ENCODE data around the gene HCLS1.

HCLS1 gene

DNA sequence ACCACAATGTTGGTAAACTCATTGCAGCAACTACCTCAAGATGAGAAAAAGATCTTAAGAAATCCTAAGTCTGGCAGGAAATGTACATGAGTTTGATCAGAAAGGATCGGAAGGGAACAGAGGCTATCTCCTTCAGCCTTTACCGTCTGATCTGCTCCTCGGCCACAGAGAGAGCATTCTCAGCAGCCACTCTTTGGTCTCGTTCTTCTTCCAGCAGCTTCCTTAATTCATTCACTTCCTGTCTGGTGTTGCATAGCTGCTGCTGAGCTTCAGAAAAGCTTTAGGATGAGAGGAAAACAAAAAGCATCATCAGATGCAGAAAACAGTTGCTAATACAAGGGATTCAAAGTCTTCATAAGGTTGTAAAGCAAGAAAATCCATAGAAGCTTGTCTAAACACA is 6.6 kb upstream of the HCLS1 start:
- no peak overlapping the region for H3K27ac ChIP-seq
- TF ChIP-seq ZFX (IDR thresholded peaks at IDR 0.05), result no peak
- TF ChIP-seq, protein P1, sequence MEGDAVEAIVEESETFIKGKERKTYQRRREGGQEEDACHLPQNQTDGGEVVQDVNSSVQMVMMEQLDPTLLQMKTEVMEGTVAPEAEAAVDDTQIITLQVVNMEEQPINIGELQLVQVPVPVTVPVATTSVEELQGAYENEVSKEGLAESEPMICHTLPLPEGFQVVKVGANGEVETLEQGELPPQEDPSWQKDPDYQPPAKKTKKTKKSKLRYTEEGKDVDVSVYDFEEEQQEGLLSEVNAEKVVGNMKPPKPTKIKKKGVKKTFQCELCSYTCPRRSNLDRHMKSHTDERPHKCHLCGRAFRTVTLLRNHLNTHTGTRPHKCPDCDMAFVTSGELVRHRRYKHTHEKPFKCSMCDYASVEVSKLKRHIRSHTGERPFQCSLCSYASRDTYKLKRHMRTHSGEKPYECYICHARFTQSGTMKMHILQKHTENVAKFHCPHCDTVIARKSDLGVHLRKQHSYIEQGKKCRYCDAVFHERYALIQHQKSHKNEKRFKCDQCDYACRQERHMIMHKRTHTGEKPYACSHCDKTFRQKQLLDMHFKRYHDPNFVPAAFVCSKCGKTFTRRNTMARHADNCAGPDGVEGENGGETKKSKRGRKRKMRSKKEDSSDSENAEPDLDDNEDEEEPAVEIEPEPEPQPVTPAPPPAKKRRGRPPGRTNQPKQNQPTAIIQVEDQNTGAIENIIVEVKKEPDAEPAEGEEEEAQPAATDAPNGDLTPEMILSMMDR (conservative IDR thresholded peaks at IDR 0.05), result no peak

DNA sequence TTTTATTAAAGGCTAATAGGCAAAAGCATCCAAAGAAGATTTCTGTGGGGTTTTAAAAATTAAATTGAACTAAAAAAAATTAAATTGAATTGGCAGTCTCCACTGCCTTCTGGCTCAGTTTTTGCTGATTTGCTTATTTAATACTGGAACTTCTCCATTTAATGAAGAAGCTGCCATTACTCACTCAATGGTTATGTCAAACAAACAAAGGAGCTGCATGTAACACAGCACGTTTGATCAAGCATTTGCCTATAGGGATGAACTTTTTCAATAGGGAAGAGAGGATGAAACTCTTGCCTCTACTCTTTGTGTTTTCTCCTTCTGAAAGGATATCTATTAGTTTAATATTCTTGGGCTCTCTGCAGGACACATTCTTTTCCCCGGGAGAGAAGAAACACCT is 4.8 kb upstream of the HCLS1 start:
- H3K27ac ChIP-seq, result no peak overlapping the region
- TF ChIP-seq, protein P1 (conservative IDR thresholded peaks at IDR 0.05), result no peak
- no peak for TF ChIP-seq ZFX (IDR thresholded peaks at IDR 0.05)

DNA sequence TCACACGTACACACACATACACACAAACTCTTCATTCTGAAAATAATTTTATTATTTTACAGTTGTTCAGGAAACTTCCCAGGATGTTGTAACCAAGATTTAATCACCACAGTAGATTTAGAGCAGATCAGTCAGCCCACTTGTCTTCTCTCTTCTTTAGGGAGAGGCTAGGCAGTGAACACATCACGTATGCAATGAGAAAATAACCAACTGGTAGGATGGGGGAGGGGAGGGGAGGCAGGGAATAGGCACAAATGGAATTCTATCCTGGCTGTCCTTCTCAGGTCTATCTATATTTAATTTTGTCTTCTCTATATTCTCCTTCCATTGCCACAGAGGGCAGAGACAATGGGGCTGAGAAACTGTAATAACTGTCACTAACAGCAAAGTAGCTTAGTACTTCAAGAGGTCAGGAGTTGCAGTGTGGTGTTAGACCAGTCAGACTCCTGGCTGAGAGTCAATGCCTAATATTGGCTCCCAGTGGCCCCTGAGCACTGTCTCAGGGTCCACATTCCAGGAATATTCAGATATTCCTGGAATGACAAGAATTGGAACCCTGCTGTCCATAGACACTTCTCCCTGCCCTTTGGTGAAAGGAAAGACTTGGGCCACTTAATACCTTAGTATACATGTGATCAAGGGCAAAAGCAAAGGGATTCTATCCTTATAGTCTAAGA is 2.6 kb upstream of the HCLS1 start:
- H3K27ac ChIP-seq, result no peak overlapping the region

DNA sequence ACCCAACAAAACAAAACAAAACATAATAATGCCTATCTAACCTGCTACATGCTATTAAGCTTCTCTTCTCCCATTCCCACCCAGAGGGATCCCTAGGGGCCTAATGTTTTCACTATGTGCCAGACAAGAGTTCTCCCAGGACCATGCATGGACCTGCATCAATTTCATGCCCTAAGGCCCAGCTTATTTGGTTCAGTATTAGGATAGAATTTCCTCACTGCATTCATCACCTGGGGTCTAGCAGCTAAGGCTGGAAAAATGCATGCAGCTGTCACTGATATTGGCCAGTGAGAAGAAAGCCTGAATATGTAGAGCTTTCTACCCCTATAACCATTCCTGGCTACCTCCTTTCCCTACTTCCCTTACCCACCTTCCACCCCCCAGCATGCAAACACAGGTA is 2.0 kb upstream of the HCLS1 start:
- no peak overlapping the region for H3K27ac ChIP-seq
- no peak for TF ChIP-seq ZFX (IDR thresholded peaks at IDR 0.05)
- TF ChIP-seq, protein P1 (conservative IDR thresholded peaks at IDR 0.05), result no peak

More for the DNA sequence above, 2.6 kb upstream of the HCLS1 start:
- TF ChIP-seq ZFX (IDR thresholded peaks at IDR 0.05), result no peak

DNA sequence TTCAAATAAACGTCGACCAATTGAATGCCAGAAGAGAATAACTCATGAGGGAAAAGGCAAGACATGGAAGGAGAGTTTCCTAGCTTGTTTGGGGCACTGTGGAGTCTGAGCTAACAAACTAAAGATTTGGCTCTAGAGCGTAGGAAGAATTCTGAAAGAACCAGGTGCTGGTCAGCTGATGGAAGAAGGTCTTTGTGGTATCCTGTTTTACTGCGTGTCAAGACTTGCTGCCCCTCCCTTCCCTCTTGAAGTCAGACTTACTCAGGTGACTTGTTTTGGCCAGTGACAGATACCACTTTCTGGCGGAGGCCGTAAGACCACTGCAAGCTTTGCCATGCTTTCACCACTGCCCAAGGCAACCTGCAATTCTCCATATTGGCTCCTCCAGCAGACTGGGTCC is 673 bp upstream of the HCLS1 start:
- H3K27ac ChIP-seq, result no peak overlapping the region
- no peak for TF ChIP-seq ZFX (IDR thresholded peaks at IDR 0.05)
- TF ChIP-seq, protein P1 (conservative IDR thresholded peaks at IDR 0.05), result no peak

DNA sequence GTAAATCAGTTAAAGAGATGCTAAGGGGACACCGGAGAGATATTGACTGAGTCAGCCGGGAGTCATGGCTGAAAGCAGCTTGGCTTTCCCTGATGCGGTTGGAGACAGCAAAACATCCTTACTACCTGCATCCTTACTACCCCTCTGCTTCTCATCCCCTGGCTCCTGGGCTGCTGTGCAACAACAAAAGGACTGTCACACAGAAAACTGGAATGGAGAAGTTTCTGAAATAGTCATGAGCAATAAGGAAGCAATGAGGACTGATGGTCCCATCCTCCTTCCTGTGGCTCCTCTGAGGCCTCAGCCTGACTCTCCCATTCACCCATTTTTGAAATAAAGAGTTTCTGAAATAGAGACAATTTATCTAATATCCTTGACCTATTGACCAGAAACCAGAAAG is 1.1 kb downstream of the HCLS1 start:
- TF ChIP-seq ZFX (IDR thresholded peaks at IDR 0.05), result no peak
- TF ChIP-seq, protein P1 (conservative IDR thresholded peaks at IDR 0.05), result no peak
- H3K27ac ChIP-seq, result no peak overlapping the region

DNA sequence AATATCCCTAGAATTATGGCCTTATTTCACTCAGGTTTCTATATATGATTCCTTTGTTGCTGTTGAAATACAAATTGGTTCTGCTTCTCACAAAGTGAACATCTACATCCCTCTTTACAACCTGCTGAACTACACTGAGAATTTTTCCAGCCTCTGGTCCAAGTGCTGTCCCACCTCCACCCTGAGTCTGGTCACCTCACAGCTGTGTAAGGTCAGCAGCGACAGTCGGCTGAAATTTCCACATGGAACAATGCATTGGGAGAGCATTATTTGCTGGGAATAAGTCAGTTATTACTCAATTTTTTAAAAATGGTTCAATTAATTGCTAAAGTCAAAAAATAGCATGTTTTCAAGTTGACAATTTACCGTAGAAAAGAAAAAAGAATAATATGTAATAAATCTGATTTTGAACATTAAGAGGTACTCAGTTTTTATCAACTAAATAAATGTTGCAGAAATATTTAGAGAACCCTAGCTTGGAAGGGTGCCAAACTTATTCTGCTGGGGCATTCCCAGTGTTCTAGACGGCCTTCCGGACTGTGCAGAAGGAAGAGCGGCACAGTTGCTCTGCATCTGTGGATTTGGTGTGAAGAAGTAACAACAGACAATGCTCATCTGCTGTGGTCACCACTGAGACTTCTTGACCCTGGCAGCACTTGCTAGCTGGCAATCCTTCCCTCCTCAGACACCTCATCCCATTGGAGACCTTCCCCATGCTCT is 1.8 kb downstream of the HCLS1 start:
- no peak for TF ChIP-seq ZFX (IDR thresholded peaks at IDR 0.05)
- TF ChIP-seq, protein P1 (conservative IDR thresholded peaks at IDR 0.05), result no peak
- no peak overlapping the region for H3K27ac ChIP-seq

All from C4-2B (cell line).